H9 (cell line): ENCODE data around the gene SUPT3H. TPM values are rescaled to one million over a fixed set of nuclear protein-coding genes. Genes with fewer than 3 reads are reported as not detected.

Source experiments
- DNase-seq: peaks from one replicate; pipeline ENCODE4 v3.0.0-alpha.2; 2017
- H2AFZ ChIP-seq: one replicate; pipeline ENCODE4 v1.6.1; 2013; ENCODE audit warnings: mild to moderate bottlenecking, low read length, control low read depth, moderate library complexity
- H2AK5ac ChIP-seq: 2 replicates; pipeline ENCODE4 v1.6.1; 2013; ENCODE audit warnings: low read length, control low read depth, mixed read lengths; ENCODE audit not compliant: insufficient read length
- H2BK120ac ChIP-seq: one replicate; pipeline ENCODE4 v1.6.1; 2013; ENCODE audit warnings: low read depth, mild to moderate bottlenecking, low read length, control low read depth, inconsistent platforms; ENCODE audit not compliant: poor library complexity, severe bottlenecking
- H2BK12ac ChIP-seq: 2 replicates; pipeline ENCODE4 v1.6.1; 2013; ENCODE audit warnings: low read length, control low read depth, mixed read lengths, low read depth; ENCODE audit not compliant: insufficient read length
- H2BK15ac ChIP-seq: 2 replicates; pipeline ENCODE4 v1.6.1; 2013; ENCODE audit warnings: low read depth, low read length, control low read depth
- H2BK20ac ChIP-seq: one replicate; pipeline ENCODE4 v1.6.1; 2013; ENCODE audit warnings: low read depth, mild to moderate bottlenecking, low read length, control low read depth, inconsistent platforms; ENCODE audit not compliant: poor library complexity, severe bottlenecking
- H2BK5ac ChIP-seq: 2 replicates; pipeline ENCODE4 v1.6.1; 2013; ENCODE audit warnings: low read length, control low read depth, mixed read lengths; ENCODE audit not compliant: insufficient read length
- H3K14ac ChIP-seq: 2 replicates; pipeline ENCODE4 v1.6.1; 2013; ENCODE audit warnings: low read length, control low read depth; ENCODE audit not compliant: insufficient read depth
- H3K18ac ChIP-seq: 2 replicates; pipeline ENCODE4 v1.6.1; 2013; ENCODE audit warnings: low read depth, mild to moderate bottlenecking, mixed read lengths, low read length, control low read depth; ENCODE audit not compliant: insufficient read length
- H3K23ac ChIP-seq: 2 replicates; pipeline ENCODE4 v1.6.1; 2013; ENCODE audit warnings: low read length, control low read depth, mixed read lengths, low read depth; ENCODE audit not compliant: insufficient read length
- H3K23me2 ChIP-seq: 2 replicates; pipeline ENCODE4 v1.6.1; 2013; ENCODE audit warnings: low read depth, mild to moderate bottlenecking, mixed read lengths, low read length, control low read depth; ENCODE audit not compliant: insufficient read length, poor library complexity, severe bottlenecking
- H3K27ac ChIP-seq: 2 replicates; pipeline ENCODE4 v1.5.1; 2013; ENCODE audit warnings: low read length, control low read depth, mixed read lengths, low read depth; ENCODE audit not compliant: insufficient read length
- H3K27me3 ChIP-seq: 2 replicates; pipeline ENCODE4 v1.6.1; 2013; ENCODE audit warnings: low read length, control low read depth, inconsistent platforms; ENCODE audit not compliant: insufficient read depth
- H3K4ac ChIP-seq: 2 replicates; pipeline ENCODE4 v1.6.1; 2013; ENCODE audit warnings: low read depth, mild to moderate bottlenecking, control low read depth, inconsistent platforms, low read length, moderate library complexity
- H3K4me1 ChIP-seq: 2 replicates; pipeline ENCODE4 v1.6.1; 2013; ENCODE audit warnings: low read length, control low read depth, inconsistent platforms; ENCODE audit not compliant: insufficient read depth
- H3K4me2 ChIP-seq: 2 replicates; pipeline ENCODE4 v1.6.1; 2013; ENCODE audit warnings: low read length, control low read depth, mixed read lengths; ENCODE audit not compliant: insufficient read length, insufficient read depth
- H3K56ac ChIP-seq: 2 replicates; pipeline ENCODE4 v1.6.1; 2013; ENCODE audit warnings: low read depth, mild to moderate bottlenecking, mixed read lengths, low read length, control low read depth; ENCODE audit not compliant: insufficient read length
- H3K79me1 ChIP-seq: 2 replicates; pipeline ENCODE4 v1.6.1; 2013; ENCODE audit warnings: low read depth, mild to moderate bottlenecking, moderate library complexity, low read length, control low read depth, inconsistent platforms; ENCODE audit not compliant: insufficient read depth, poor library complexity, severe bottlenecking
- H3K79me2 ChIP-seq: 2 replicates; pipeline ENCODE4 v1.6.1; 2013; ENCODE audit warnings: low read length, control low read depth, inconsistent platforms; ENCODE audit not compliant: insufficient read depth
- H3K9ac ChIP-seq: 2 replicates; pipeline ENCODE4 v1.6.1; 2013; ENCODE audit warnings: low read length, control low read depth, mixed read lengths; ENCODE audit not compliant: insufficient read length; ENCODE audit errors: extremely low read depth
- H3K9me3 ChIP-seq: one replicate; pipeline ENCODE4 v1.6.1; 2013; ENCODE audit warnings: low read depth, low read length, inconsistent platforms; ENCODE audit not compliant: control insufficient read depth
- H3T11ph ChIP-seq: one replicate; pipeline ENCODE4 v1.6.1; 2013; ENCODE audit warnings: mild to moderate bottlenecking, low read length, control low read depth, inconsistent platforms
- H4K20me1 ChIP-seq: one replicate; pipeline ENCODE4 v1.6.1; 2013; ENCODE audit not compliant: control insufficient read depth, insufficient read length, insufficient read depth
- H4K5ac ChIP-seq: 2 replicates; pipeline ENCODE4 v1.6.1; 2013; ENCODE audit warnings: low read depth, mild to moderate bottlenecking, mixed read lengths, low read length, control low read depth; ENCODE audit not compliant: insufficient read length
- H4K8ac ChIP-seq: replicated peaks from 2 replicates; pipeline ENCODE4 v1.6.1; 2013; ENCODE audit warnings: low read length, control low read depth, mixed read lengths, low read depth; ENCODE audit not compliant: insufficient read length
- H4K91ac ChIP-seq: 2 replicates; pipeline ENCODE4 v1.6.1; 2013; ENCODE audit warnings: low read depth, mild to moderate bottlenecking, moderate library complexity, mixed read lengths, low read length, control low read depth; ENCODE audit not compliant: insufficient read length
- H3K27ac Mint-ChIP-seq, 3 experiments: 2 replicates in 2 of 3; 3 replicates in 1 of 3; pipeline ENCODE4 v1.8.0; 2020 to 2021; ENCODE audit warnings: mixed read lengths in 3 of 3, mild to moderate bottlenecking in 1 of 3, moderate library complexity in 1 of 3
- H3K27me3 Mint-ChIP-seq: 2 replicates; pipeline ENCODE4 v1.8.0; 2021; ENCODE audit warnings: low read depth, mild to moderate bottlenecking, moderate library complexity, mixed read lengths
- H3K36me3 Mint-ChIP-seq, 3 experiments: 2 replicates in 2 of 3; 3 replicates in 1 of 3; pipeline ENCODE4 v1.8.0; 2020 to 2021; ENCODE audit warnings: low read depth in 3 of 3, mixed read lengths in 3 of 3; ENCODE audit not compliant: insufficient read depth in 1 of 3
- H3K4me1 Mint-ChIP-seq, 2 experiments: 2 replicates each; pipeline ENCODE4 v1.8.0; 2020; ENCODE audit warnings: mixed read lengths in 2 of 2
- H3K4me3 Mint-ChIP-seq, 2 experiments: 2 replicates in 1 of 2; 3 replicates in 1 of 2; pipeline ENCODE4 v1.8.0; 2020 to 2021; ENCODE audit warnings: mild to moderate bottlenecking in 2 of 2, mixed read lengths in 2 of 2, moderate library complexity in 1 of 2
- H3K9me3 Mint-ChIP-seq, 2 experiments: 2 replicates in 1 of 2; 3 replicates in 1 of 2; pipeline ENCODE4 v1.8.0; 2020; ENCODE audit warnings: mild to moderate bottlenecking in 2 of 2, mixed read lengths in 2 of 2, moderate library complexity in 1 of 2
- CTCF ChIP-seq: fragments of 200-600 bp; sonication (generic); conservative IDR thresholded peaks from 3 replicates; pipeline ENCODE4 v1.8.0; 2021; ENCODE audit warnings: antibody characterized with exemption, mild to moderate bottlenecking
- WGBS: extraction: QIAGEN DNeasy Blood & Tissue Kit; methylation state at CpG from one replicate; pipeline ENCODE4 v1.1.7; 2013; ENCODE audit warnings: missing lambda C conversion rate, low lambda C conversion rate, mixed read lengths; ENCODE audit not compliant: insufficient read length; ENCODE audit errors: extremely low coverage; 5-methylcytosine and 5-hydroxymethylcytosine counted together
- total RNA-seq: library from RNA; stranded (reverse); gene quantifications from 2 replicates; pipeline ENCODE4 v1.2.1, GENCODE V29; 2021

The SUPT3H gene
- total RNA-seq, 1 experiment from 2014 or later, result 22.5 TPM

DNA sequence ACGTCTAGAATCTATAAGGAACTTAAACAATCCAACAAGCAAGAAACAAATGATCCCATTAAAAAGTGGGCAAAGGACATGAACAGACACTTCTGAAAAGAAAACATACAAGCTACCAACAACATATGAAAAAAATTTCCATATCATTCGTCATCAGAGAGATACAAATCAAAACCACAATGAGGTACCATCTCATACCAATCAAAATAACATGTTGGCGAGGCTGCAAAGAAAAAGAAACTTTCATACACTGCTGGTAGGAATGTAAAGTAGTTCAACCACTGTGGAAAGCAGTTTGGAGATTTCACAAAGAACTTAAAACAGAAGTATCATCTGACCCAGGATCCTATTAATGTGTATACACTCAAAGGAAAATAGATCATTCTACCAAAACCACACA, 293.5 kb downstream of the SUPT3H start:
- DNase-seq, result no peak
- H2AK5ac ChIP-seq, result no peak overlapping the region
- H3K79me2 ChIP-seq, result no peaks in the 10 kb centered on the region; the same call in 1 of the 2 replicates
- H3K4me2 ChIP-seq, result no peak overlapping the region
- H3K18ac ChIP-seq, result no peak overlapping the region
- no peak overlapping the region for H3K9ac ChIP-seq
- Mint-ChIP-seq H3K4me3 (no peak overlapping the region), H3K9me3 (peaks cover 4% of the 10 kb centered on the region in 2 experiments; a peak in 3 of 5 replicates), H3K4me1 (no peaks in the 10 kb centered on the region), H3K27me3 (no peaks in the 10 kb centered on the region), H3K27ac (no peak overlapping the region), H3K36me3 (no peaks in the 10 kb centered on the region)
- no peak overlapping the region for H3K23ac ChIP-seq
- H2BK5ac ChIP-seq, result no peak overlapping the region
- H3T11ph ChIP-seq, result no peak overlapping the region
- no CpG with 5 or more reads among the region's 3 CpGs for WGBS
- H4K5ac ChIP-seq, result no peak overlapping the region
- H4K91ac ChIP-seq, result no peak overlapping the region
- no peak overlapping the region for H2AFZ ChIP-seq
- H3K23me2 ChIP-seq, result no peaks in the 10 kb centered on the region
- no peak overlapping the region for H3K56ac ChIP-seq
- H4K8ac ChIP-seq, result no peak overlapping the region
- no peak overlapping the region for H2BK12ac ChIP-seq
- H2BK20ac ChIP-seq, result no peak overlapping the region
- no peaks in the 10 kb centered on the region for H3K4me1 ChIP-seq
- no peak overlapping the region for H3K4ac ChIP-seq
- no peaks in the 10 kb centered on the region for H4K20me1 ChIP-seq
- TF ChIP-seq CTCF, result no peak
- H2BK15ac ChIP-seq, result no peak overlapping the region
- H3K79me1 ChIP-seq, result no peaks in the 10 kb centered on the region
- H3K27me3 ChIP-seq, result no peaks in the 10 kb centered on the region
- no peak overlapping the region for H3K27ac ChIP-seq
- no peak overlapping the region for H2BK120ac ChIP-seq
- no peak overlapping the region for H3K14ac ChIP-seq
- no peaks in the 10 kb centered on the region for H3K9me3 ChIP-seq
